Brain microvascular endothelial cell (primary cell): Measurements from ENCODE around the gene SRSF11.

Source experiments
- DNase-seq: peaks from one replicate; pipeline ENCODE4 v3.0.0-alpha.2; 2020
- H3K27ac ChIP-seq: fragments of 250-450 bp; sonication (Bioruptor Pico); 2 replicates; pipeline ENCODE4 v1.5.1; 2020; ENCODE audit warnings: mild to moderate bottlenecking, moderate library complexity
- H3K27me3 ChIP-seq: fragments of 250-450 bp; sonication (Bioruptor Pico); replicated peaks from 2 replicates; pipeline ENCODE4 v1.5.1; 2020; ENCODE audit warnings: mild to moderate bottlenecking
- H3K36me3 ChIP-seq: fragments of 250-450 bp; sonication (Bioruptor Pico); replicated peaks from 2 replicates; pipeline ENCODE4 v1.5.1; 2020; ENCODE audit warnings: mild to moderate bottlenecking
- H3K4me3 ChIP-seq: 2 replicates; pipeline ENCODE4 v1.5.1; 2011; ENCODE audit warnings: low read depth, mild to moderate bottlenecking, control low read depth, low read length, moderate library complexity
- in situ Hi-C: cut with HindIII; loops from 2 replicates; pipeline ENCODE4 v1.10.0; 2017; ENCODE audit warnings: low sequenced_read_pairs, low pct_ligation_motif_present
- TF ChIP-seq, protein P1 (sequence below): IDR thresholded peaks from 2 replicates; pipeline ENCODE4 v1.5.1; 2011; ENCODE audit warnings: low read depth, mild to moderate bottlenecking, moderate library complexity, low read length, control low read depth, inconsistent platforms; ENCODE audit errors: missing control alignments

SRSF11 gene

DNA sequence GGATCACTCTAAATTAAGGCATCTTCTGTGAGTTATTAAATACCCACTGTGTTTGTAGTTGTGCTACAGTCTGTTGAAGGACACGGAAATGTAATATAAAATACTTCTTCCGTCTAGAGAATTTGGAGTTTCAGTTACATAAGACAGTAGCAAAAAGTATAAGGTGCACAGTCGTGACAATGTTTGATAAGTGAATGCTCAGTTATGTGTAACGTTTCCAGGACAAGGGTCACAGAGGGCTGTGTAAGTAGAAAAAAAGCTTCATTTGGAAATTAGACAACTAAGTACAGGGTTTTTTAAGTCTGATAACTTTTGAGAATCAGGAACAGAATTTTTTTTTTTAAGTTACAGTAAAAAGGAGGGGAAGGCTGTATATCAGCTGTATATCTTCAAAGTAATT lies 27.5 kb downstream of the SRSF11 start:
- Histone ChIP-seq H3K36me3 (peaks cover 76% of the 10 kb centered on the region), H3K27me3 (no peaks in the 10 kb centered on the region), H3K4me3 (no peak overlapping the region), H3K27ac (no peak overlapping the region)
- TF ChIP-seq, protein P1, sequence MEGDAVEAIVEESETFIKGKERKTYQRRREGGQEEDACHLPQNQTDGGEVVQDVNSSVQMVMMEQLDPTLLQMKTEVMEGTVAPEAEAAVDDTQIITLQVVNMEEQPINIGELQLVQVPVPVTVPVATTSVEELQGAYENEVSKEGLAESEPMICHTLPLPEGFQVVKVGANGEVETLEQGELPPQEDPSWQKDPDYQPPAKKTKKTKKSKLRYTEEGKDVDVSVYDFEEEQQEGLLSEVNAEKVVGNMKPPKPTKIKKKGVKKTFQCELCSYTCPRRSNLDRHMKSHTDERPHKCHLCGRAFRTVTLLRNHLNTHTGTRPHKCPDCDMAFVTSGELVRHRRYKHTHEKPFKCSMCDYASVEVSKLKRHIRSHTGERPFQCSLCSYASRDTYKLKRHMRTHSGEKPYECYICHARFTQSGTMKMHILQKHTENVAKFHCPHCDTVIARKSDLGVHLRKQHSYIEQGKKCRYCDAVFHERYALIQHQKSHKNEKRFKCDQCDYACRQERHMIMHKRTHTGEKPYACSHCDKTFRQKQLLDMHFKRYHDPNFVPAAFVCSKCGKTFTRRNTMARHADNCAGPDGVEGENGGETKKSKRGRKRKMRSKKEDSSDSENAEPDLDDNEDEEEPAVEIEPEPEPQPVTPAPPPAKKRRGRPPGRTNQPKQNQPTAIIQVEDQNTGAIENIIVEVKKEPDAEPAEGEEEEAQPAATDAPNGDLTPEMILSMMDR = no peak
- in situ Hi-C loops = loop anchor here (25.0 kb wide), 1 partner anchor 814 kb away; no protein-coding TSS in a partner anchor
- DNase-seq = no peak

DNA sequence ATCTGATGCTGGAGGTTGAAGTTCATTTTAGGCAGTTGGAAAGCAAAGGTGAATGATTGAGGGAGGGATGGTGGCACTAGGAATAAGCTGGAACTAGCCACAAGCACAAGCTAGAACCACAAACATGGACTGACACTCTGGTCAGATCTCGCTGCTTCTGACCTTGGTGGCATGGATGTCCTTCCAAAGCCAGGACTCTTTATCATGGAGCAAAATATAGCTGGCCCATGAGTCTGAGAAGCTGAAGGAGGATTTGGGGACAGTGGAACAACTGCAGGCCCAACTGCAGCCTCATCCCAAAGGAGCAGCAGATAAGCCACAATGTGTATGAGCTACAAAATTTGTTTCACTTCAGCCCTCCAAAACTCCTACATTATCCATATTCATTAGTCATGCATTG lies 35.5 kb downstream of the SRSF11 start:
- in situ Hi-C loops = no loop called here
- no peaks in the 10 kb centered on the region for H3K27me3 ChIP-seq
- TF ChIP-seq, protein P1 = no peak
- no peak overlapping the region for H3K27ac ChIP-seq
- no peak for DNase-seq
- H3K36me3 ChIP-seq = peaks cover 11% of the 10 kb centered on the region
- no peak overlapping the region for H3K4me3 ChIP-seq

DNA sequence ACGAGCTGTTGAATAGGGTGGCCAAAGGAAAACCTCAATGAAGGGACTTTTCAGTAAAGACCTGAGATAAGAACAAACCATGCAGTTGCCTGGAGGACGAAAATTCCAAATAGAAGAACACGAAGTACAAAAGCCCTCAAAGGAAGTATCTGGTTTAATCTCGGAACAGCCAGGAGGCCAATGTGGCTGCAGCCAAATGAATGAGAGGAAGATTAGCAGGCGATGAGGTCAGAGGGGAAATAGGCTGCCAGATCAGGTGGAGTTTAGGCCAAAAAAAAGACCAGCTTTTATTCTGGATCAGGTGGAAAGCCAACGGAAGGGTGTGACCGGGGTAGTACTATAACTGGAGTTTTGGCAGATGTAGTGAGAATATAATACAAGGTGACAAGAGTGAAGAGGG lies 43.7 kb downstream of the SRSF11 start:
- DNase-seq = no peak
- H3K27me3 ChIP-seq = no peaks in the 10 kb centered on the region
- no peaks in the 10 kb centered on the region for H3K36me3 ChIP-seq
- in situ Hi-C loops = no loop called here
- H3K4me3 ChIP-seq = no peak overlapping the region
- TF ChIP-seq, protein P1 = no peak
- H3K27ac ChIP-seq = no peak overlapping the region

DNA sequence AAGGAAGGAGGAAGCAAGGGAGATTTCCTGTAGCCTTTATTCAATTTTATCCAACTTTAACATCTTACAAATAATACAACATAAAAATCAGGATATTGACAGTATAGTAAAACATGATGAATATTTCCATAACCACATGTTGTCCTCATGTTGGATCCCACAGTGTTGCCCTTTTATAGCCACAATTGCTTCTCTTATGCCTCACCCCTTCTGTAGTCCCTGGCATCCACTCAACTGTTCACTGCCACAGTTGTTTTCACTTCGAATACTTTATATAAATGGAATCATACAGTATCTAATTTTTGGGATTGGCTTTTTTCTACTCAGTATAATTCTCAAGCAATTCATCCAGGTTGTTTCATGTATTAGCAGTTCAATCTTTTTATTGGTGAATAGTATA lies 44.8 kb downstream of the SRSF11 start:
- DNase-seq = no peak
- no peak overlapping the region for H3K4me3 ChIP-seq
- TF ChIP-seq, protein P1 = no peak
- H3K36me3 ChIP-seq = no peaks in the 10 kb centered on the region
- H3K27me3 ChIP-seq = no peaks in the 10 kb centered on the region
- in situ Hi-C loops = no loop called here
- no peak overlapping the region for H3K27ac ChIP-seq

DNA sequence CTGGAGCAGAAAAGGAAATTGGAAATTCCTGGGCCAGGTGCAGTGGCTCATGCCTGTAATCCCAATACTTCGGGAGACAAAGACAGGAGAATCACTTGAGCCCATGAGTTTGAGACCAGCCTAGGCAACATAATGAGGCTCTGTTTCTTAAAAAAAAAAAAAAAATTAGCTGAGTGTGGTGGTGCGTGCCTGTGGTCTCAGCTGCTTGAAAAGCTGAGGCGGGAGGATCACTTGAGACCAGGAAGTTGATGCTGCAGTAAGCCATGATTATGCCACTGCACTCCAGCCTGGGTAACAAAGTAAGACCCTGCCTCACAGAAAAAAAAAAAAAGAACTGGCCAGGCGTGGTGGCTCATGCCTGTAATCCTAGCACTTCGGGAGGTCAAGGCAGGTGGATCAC lies 56.7 kb downstream of the SRSF11 start:
- in situ Hi-C loops = no loop called here
- no peak overlapping the region for H3K4me3 ChIP-seq
- DNase-seq = no peak
- H3K27me3 ChIP-seq = no peaks in the 10 kb centered on the region
- H3K36me3 ChIP-seq = peaks cover 2% of the 10 kb centered on the region
- H3K27ac ChIP-seq = no peak overlapping the region
- TF ChIP-seq, protein P1 = no peak

DNA sequence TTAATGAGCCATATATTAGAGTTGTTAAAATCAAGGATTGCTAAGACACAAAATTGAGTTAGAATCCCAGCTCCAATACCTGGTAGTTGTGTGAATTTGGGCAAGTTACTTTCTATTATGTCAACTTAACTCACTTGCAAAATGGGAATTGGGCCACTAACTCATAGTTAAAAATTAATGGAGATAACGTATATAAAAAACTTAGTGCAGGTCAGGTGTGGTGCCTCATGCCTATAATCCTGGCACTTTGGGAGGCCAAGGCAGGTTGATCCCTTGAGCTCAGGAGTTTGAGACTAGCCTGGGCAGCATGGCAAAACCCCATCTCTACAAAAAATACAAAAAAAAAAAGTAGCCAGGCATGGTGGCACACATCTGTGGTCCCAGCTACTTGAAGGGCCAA lies 57.5 kb downstream of the SRSF11 start:
- no peak overlapping the region for H3K4me3 ChIP-seq
- DNase-seq = no peak
- no peak overlapping the region for H3K27ac ChIP-seq
- H3K27me3 ChIP-seq = no peaks in the 10 kb centered on the region
- TF ChIP-seq, protein P1 = no peak
- in situ Hi-C loops = no loop called here
- H3K36me3 ChIP-seq = peaks cover 2% of the 10 kb centered on the region
